Hindlimb muscle (tissue), 1 donor: ENCODE measurements around the gene CTTNBP2. TPM values are rescaled to one million over a fixed set of nuclear protein-coding genes. Genes with fewer than 3 reads are reported as not detected.

Experiments
- DNase-seq: peaks from one replicate; pipeline ENCODE4 v3.0.0-alpha.2; 2013
- polyA plus RNA-seq: library from polyadenylated mRNA; unstranded; fragments of 120-200 nt; gene quantifications from one replicate; pipeline ENCODE4 v1.2.1, GENCODE V29; 2013; ENCODE audit not compliant: insufficient read length

Gene CTTNBP2
- polyA plus RNA-seq, 1 donor = 1.5 TPM

DNA sequence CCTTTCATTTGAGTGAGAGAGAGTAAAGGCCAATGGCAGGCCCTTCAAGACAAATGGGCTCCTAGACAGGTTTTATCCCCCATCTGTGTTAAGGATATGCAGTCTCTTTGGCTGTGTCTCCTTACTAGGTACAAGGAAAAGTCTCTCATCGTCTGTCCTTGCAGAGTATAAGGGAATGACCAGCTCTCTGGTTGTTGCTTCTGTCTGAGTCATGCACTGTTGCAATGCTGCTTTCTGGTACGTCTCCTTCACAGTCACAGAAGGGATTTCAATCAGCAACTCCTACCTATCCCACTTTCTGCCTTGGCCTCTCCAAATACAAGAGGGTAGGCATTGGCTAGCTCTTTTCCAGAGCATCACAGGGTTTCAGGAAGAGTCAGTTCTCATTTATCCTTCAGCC, 48.1 kb downstream of the CTTNBP2 start:
- DNase-seq = no peak

DNA sequence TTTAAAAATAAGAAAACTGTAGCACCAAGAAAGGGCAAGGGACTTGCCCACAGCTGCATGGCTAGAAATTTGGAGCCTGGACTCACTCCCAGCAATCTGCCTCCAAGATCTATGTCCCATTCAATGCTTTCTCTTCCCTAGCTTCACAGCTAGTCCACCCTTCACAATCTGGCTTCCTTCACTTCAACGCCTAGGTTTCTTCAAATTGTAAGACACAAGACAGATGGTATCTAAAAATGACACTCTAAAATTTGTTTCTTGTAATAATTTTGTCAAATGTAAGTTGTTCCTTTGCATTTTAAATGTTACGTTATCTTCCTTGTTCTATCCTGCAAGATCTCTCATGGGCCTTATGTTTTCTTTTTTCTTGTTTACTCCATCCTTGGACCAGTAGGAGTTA, 48.6 kb downstream of the CTTNBP2 start:
- no peak for DNase-seq

DNA sequence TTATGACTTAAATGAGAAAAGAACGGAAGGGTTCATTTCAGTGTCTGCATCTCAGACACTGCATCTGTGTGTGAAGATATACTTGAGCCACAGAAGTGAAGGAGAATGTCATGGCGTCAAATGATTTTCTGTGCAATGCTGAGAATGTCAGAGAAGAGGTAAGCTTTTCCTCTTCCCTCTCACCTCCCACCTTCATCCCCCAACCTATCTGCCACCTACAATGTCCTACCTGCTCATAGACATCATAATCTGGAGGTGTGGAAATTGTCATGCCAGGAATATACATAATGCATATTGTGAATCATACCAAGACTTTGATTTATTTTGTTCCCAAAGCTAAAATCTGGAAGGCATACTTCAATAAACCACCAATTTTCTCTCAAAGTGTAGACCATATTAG, 53.7 kb downstream of the CTTNBP2 start:
- no peak for DNase-seq

DNA sequence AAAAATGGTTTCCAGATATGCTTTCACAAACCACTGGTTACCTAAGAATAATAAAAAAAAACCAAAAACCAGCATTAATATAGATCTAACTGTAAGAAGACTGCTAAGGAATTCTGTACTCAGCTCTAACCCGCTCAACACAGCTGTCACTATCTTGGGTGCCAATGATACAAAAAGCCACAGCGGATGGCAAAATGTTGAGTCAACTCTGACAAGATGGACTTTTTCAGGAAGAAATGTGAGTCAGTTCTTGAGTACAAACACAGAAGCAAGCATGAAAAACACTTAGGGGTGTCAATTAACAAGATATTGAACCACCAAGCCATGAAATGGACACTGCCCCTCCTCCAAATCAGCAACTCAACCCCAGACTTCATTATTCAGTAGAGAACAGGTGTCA, 55.0 kb downstream of the CTTNBP2 start:
- no peak for DNase-seq

DNA sequence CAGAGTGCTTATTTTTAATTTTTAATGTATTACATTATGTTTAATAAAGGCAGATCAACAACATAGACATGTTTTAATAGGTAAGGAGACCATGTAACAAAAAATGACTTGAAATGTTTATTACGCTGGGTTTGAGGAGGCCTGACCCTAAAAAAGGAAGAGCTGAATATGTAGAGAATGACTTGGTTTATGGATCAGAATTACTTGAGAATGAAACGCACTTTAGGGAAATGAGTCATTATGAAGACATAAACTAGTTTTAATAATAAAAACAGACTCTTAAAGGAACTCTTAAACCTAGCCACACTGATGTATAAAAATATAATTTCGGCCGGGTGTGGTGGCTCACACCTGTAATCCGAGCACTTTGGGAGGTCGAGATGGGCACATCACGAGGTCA, 56.5 kb downstream of the CTTNBP2 start:
- no peak for DNase-seq

DNA sequence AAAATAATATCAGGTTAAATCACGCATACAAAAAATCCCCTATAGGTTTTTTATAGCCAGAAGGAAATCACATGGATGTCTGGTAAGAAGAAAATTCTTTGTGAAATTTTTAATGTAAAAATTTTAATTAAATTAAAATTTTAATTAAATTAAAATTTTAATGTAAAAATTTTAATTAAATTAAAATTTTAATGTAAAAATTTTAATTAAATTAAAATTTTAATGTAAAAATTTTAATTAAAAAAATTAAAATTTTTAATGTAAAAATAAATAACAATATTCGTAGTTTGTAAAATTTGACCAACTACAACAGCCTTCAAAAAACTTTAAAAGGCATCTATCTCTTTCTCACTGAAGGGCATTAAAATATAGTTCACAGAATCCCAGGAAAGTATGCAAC, 61.5 kb downstream of the CTTNBP2 start:
- DNase-seq = no peak

DNA sequence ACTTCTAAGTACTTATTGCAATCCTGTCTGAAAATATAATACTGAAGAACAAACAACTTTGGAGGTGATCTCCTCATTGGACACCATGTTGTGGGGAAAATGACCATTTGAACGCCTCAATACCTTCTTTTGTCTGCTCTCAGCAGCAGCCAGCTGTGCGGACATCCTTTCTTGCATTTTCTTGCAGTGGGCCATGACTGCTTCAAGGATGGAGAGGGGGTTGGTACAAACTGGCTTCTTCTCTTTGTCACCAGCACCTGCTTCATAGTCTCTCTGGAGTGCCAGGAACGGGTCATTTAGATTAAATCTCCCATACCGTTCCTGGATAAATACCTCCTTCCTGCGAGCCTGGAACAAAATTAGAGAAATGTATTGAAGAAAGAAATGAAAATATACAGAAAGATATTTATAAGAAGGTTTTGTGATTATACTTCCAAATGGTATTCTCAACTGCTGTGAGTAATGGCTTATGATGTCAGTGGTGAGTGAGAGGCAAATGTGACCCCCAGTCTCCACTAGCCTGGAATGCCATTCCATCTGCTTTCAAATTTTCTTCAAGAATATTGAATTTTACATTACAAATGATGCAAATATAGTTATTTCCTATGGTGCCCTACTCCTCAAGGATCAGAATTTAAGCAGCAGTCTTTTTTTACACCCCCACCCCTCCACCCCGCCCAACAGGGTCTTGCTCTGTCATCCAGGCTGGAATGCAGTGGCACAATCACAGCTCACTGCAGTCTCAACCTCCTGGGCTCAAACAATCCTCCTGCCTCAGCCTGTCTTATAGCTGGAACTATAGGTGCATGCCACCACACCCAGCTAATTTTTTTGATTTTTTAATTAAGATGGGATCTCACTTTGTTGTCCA, 62.4 kb downstream of the CTTNBP2 start:
- DNase-seq = no peak

DNA sequence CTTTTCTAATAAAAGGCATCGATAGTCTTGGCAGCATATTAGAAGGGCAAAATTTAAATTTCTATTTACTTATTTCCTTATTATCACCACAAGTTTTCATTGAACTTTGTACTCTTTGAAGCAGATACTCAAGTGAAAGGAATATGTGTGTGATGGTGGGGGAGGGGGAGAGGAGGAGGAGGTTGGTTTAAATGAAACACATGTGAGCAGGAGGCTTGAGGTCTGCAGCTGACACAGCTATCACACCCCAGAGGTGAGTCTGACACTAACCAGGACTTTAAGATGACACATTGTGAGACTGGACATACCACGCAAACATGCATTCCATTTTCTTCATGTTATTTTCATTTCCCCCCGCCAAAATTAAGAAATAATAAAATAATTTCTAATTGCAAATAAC, 63.3 kb downstream of the CTTNBP2 start:
- DNase-seq = no peak

DNA sequence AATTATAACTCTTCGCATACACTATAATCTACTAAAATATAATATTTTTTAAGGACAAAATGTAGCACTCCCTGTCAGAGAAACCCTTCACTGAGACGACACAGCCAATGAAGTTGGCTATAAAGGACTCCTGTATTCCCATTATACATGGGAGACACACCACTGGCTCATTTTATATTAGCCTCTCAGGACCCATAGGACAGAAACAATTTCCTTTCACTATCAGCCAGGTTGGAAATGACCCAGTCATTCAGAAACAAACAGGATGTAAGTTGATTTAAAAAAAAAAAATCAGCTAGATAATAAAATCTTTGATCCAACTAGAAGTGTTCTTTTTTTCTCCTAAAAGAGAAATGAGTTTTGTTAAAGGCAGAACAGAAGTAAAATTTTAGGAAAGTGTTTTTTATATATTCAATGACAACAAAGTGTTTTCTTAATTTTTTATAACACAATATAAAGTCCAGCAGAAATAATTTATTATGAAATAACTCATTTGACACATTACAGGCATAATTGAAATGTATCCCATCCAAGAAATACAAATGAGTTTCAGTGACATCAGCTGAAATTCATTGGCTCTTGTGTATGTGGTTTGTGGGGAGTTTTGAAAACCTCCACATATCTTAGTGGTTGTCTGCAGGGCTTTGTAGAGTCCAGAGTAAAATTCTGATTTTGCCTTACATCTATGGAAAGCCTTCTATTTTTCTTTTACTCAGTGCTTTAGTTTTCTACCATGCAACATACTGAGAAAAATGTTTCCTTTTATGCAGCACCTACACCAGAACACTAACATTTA, 64.1 kb downstream of the CTTNBP2 start:
- no peak for DNase-seq

DNA sequence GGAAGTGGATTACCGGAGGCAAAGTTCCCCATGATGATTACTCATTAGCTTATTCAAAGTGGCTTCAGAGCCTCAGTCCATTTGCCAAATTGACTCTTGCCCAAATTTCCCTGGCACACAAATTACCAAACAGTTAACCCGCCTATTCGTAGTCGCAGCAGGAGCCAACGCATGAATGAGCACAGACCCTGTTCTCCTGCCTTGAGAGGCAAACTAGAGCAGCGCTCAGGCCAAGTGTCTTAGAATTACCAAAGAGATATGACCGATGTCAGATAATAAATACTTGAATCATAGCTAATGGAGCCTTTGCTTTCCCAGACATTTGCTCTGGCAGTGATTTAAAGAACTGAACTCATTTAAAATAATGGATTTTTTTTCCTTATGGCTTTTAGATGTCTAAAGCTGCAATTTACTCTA, 64.9 kb downstream of the CTTNBP2 start:
- DNase-seq = peak; percentile 29

DNA sequence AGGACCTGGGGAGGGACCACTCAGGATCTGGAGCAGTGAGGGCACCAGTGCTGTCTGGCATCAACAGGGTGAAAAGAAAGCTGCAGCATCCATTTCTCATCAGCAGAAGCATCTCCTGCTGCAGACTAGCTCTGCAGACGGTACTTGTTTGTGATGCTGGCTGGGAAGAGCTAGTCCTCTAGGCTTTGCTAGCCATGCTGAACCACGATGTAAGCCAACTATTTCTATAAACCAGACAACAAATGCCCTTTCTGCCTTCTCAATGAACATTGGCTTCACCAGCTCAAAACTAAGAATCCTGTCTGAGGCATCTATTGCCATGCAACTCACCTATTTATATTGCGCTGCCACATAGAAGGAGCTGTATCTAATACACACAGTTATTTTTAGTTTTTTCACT, 65.6 kb downstream of the CTTNBP2 start:
- no peak for DNase-seq

DNA sequence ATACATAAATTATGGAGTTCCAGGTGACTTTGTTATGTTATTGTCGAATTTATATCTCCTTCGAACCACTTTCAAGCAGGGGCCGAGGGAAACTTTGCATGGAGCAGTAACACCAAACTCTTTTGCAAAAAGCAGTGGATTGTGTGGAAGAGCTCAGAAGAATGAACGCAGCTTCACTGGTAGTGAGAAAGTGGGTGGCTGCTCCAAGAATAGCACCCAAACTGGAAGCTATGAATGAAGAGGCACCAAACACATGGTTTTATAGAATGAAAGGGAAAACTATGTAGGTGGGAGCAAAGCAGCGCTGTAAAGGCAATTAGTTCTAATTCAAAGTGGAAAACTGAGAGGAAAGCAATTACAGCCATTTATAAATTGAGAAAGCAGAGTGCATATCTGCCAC, 67.2 kb downstream of the CTTNBP2 start:
- no peak for DNase-seq

DNA sequence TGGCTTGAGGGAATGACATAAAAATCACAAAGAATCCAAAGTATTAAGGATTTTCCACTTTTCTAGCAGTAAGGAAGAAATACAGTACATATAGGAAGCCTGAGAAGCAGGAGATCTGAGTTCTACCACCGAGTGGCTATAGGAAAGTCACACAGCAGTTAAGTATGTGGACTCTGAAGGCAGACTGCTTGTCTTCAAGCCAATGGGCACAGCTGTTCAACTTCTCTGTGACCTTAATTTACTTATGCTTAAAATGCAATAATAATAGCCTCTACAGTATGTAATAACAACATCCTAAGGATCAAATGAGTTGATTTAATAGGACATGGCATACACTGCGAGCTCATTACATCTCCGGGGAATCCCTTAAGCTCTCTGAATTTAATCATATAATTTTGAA, 68.0 kb downstream of the CTTNBP2 start:
- no peak for DNase-seq

DNA sequence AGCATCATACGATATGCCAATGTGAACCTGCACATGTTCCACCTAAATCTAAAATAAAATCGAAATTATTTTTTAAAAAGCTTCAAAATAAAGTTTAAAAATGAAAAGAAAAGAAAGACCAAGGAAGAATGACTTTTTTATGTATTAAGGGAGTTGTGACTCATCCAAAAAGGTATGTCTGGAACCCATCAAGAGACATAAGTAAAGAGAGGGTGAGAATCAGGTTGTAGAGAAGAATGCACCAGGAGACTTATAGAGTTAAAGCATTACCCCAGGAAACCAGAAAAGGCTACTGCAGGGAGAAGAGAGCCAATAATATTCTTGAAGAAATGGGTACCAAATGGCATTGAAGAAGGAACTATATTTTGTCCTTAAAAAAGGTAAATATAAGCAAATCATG, 69.8 kb downstream of the CTTNBP2 start:
- no peak for DNase-seq

DNA sequence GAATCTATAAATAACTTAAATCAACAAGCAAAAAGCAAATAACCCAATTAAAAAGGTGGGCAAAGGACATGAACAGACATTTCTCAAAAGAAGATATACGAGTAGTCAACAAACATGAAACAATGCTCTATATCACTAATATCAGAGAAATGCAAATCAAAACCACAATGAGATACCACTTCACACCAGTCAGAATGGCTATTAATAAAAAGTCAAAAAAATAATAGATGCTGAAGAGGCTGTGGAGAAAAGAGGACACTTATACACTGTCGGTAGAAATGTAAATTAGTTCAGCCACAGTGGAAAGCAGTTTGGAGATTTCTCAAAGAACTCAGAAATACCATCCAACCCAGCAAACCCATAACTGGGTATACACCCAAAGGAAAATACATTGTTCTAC, 70.6 kb downstream of the CTTNBP2 start:
- no peak for DNase-seq

DNA sequence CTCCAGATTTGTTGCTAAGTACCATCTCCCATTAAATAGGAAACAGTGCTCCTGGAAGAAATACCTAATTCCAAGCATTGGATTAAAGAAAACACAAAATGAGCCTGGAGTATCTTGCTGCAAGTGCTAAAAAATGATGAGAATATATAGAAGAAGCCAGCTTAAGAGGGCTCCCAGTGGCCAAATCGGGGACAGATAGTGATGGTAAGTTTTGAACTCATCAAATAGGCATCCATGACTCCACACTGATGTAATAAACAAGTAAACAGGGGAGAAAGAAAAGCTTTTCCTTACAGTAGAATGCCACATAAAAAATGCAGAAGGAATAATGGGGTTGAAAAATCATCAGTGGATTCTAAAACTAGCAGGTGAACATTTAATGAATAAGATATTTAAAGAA, 72.4 kb downstream of the CTTNBP2 start:
- DNase-seq = no peak

DNA sequence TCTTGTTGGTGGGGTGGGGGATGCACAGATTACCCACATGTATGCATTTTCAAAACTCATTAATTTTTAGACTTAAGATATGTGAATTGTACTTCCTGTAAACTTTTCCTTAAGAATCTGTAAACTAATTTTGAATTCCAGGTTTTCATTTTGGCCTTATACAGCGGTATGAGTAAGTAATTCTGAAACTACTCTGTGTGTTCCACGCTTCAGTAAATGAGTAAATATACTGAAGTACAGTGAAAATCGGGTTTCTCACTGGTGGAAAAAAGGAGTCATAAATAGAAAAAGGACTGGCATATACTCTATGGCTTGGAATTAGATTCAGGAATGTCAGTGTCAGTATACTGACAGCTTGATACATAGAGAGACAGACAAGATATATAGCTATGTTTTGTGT, 72.8 kb downstream of the CTTNBP2 start:
- no peak for DNase-seq

DNA sequence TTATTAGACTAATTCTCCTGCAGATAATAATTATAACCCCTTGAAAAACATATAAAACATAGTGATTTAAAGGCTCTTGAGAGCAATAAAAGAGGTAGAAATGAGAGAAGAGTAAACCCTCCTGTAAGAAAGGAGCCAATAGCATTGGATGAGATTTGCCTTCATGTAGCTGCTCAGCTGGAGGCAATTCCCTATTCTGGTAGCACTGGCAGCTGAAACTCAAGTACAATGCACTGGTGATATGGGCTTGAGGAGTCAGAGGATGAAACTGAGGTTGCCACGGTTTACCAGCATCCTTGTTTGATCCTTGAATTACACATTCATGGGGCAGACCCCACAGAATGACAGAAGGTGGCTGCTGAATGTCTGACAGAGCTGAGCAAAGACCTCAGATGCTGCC, 76.4 kb downstream of the CTTNBP2 start:
- DNase-seq = no peak

DNA sequence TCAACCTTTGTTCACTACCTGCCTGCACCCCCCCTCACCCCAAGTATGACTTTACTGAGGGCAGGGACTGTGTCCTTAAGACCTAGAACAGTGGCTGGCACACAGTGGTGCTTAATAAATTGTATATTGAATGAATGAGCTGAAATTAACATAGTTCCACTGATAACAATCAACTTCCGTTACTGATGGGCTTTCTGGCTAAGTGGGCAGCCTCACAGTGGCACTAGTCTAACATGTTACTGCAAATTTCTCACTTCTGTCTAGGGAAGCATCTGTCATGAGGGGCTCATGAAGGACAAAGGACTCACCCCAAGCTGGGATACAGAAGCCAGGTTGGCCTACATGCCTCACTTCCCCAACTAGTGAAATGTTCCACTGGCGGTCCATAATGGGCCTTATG, 79.3 kb downstream of the CTTNBP2 start:
- no peak for DNase-seq

DNA sequence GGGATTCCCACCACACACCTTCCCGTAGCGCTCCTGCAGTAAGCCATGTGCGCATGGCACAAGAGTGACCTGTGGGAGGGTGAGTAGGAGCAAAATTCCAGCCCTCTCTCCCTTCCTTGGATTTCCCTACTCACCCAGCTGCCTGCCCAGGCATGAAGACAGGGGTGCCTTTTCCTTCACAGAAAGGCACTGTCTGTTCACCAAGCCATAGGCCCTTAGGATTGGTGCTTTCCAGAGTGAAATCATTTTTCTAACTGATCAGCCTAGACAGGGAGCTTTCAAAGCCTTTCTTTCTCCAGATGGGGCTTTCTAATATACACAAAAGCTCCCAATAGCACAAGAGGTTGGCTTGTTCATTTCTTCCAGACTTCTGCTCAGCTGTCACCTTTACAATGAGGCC, 79.7 kb downstream of the CTTNBP2 start:
- DNase-seq = no peak

DNA sequence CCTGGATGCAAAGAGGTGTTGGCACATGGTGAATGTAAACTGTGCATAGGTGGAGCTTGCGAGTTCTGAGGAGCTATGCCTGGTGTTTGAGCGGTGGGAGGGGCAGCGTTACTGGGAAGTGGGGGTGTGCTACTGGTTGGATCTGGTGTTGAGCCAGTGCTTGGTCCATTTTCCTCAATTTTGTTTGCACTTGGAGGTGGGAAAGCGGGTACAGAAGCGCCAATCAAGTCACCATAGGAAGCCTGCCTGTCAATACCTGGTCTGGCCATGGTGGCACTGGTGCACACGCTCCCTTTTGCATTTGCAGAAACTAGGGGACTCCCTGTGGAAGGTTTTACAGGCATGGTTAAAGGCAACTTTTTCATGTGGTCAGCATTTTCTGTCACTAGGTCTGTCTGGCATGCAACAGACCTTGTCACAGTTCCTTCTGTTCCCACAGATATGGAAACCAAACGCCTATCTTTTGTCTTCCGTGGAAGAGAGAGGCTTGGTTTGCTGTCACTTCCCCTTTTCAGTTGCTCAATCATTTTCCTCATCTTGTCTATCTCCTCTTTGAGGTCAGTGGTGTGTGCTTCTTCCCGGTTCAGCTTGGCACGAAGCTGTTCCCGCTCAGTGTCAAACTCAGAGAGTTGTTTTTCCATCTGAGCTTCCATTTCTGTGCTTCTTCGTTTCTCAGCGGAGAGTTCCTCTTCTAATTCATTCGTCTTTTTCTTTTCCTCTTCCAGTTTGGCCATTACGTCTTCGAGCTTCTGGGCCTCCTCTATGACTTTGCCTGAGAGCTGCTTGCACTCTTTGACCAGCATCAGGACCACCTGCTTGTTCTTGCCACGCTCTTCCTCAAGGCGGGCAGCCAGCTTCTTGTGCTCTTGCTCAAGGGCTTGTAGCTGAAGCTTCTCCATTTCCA, 81.1 kb downstream of the CTTNBP2 start:
- DNase-seq = no peak

DNA sequence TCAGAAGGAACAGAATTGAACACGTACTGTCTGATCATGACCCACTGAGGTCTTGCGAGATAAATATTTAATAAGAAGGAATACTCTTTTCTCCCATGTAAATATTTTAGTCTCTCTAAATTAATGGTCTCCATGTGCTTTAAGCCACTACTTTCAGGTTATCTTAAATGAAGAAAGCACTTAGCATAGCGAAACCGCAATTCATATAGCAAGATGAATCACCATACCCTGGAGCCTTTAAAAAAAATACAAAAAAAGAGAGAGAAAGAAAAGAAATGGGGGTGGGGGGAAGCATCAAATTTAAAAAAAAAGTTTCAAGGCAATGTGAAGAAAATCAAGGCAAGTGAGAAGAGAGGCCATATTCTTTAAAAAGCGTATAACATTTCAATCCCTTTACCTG, 82.5 kb downstream of the CTTNBP2 start:
- DNase-seq = no peak

DNA sequence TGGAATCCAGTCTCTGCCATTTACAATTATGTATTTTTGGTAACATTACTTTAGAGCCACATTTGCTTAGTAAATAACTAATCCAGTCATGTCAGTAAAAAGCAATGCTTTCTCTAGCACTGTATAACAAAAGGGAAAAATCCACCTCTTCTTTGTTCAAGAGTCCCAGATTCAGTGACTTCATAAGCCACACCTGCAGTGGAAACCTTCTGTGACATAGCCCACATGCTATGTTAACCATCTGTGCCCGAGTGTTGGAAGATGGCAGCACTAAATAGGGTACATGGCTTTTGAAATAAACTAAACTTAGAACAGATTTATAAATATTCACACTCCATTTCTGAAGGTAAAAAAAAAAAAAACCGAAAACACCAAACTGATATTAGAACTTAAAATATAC, 83.0 kb downstream of the CTTNBP2 start:
- no peak for DNase-seq
